Renal pelvis (tissue), 4 donors: ENCODE measurements around the gene SLC19A2. TPM values are rescaled to one million over a fixed set of nuclear protein-coding genes. Genes with fewer than 3 reads are reported as not detected.
"Not testable (repeated sequence)": the region's sequence is repeated elsewhere in the genome, so short reads cannot be mapped to it uniquely, and the experiment has no call there.

ENCODE experiments used
- DNase-seq: peaks from one replicate; pipeline ENCODE4 v3.0.0-alpha.2; 2013
- polyA plus RNA-seq, 3 donors: library from polyadenylated mRNA; unstranded; fragments of 120-200 nt; gene quantifications; one replicate each; pipeline ENCODE4 v1.2.1, GENCODE V29; 2013; ENCODE audit not compliant: insufficient read length in 3 of 3

SLC19A2 gene
- polyA plus RNA-seq, 3 donors, result 15.4 to 20.2 (median 20.2) TPM

GRCh38 chr1:169513208-169513607 is 27.5 kb upstream of the SLC19A2 start:
- DNase-seq, result no peak

- DNase-seq, result no peak
These were observed 25.7 kb upstream of the SLC19A2 start for GRCh38 chr1:169511316-169512005.

- DNase-seq, result no peak
These were observed 24.3 kb upstream of the SLC19A2 start for GRCh38 chr1:169510060-169510459.

GRCh38 chr1:169509354-169509753 is 23.6 kb upstream of the SLC19A2 start:
- no peak for DNase-seq

DNA sequence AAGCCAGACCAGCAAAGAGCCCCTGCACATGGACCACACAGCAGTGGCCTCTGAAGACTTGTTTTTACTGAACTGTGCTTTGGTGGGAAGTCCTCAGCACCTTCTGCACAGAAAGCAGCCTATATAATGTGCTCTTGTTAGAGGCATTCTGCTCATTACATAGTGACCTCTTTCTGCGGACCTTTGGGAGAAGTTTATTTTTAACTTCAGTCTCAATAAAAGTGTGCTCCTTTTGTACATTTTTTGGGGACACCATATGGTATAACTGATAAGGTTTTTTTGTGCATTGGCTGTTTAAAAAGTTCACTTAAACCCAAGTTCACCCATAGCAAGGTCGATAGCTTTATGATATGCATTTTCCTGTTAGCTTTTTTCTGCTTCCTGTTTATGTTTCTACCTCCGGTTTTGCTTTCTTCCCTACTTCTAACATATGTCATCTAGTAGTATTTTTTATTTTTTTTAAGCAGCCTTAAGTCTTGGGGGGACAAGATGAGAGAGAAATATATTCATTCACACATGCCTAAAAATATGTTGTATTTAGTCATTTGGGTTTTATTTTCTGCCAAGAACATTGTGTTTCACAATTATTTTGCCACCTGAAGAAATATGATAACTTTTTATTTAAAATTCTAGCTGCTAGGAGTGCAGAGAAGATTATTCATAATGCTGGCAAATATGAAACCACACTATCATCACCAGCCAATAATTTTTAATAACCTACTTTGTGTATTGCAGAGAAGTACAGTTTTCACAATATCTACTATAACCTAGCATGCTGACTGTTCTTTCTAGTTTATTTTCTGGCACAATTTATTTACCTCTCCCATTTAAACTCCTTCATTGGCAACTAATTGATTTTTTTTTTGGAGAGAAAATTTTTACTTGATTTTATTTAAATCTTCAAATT is 22.9 kb upstream of the SLC19A2 start:
- no peak for DNase-seq

DNA sequence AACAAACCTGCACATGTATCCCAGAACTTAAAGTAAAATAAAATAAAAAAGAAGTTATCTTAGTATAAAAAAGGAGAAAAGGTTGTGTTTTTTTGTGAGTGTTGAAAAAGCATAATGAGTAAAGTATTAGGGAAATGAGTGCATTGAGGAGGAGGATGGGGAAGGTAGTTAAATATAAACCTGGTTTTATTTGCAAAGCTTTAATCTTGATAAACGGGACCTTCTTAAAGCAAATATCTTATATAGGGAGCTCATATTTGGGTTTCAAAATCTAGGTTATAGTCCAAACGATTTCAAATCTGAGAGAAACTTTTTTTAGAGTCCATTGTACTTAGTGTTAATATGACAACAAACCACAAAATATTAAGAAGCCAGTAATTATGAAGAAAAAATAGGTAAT is 21.7 kb upstream of the SLC19A2 start:
- DNase-seq, result no peak

DNA sequence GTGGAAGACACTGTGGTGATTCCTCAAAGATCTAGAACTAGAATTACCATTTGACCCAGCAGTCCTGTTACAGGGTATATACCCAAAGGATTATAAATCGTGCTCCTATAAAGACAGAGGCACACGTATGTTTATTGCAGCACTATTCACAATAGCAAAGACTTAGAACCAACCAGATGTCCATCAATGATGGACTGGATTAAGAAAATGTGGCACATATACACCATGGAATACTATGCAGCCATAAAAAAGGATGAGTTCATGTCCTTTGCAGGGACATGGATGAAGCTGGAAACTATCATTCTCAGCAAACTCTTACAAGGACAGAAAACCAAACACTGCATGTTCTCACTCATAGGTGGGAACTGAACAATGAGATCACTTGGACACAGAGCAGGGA is 17.9 kb upstream of the SLC19A2 start:
- not testable (repeated sequence) for DNase-seq

DNA sequence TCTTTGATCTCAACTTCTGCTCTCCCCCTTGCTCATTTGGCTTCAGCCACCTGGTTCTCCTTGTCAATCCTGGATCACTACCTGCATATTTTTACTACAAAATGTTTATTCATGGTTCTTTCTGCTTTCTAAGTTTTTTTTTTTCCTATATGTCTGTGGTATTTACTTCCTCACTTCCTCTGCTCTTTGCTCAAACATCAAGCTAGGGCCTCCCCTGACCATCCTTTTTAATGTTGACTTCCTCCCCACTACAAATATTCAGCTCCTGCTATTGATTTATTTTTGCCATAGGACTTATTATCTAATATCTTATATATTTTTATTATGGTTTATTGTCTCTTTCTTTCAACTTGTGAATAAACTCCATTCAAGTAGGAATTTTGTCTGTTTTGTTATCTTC is 14.1 kb upstream of the SLC19A2 start:
- DNase-seq, result no peak

GRCh38 chr1:169497317-169497716 is 11.6 kb upstream of the SLC19A2 start:
- DNase-seq, result no peak

GRCh38 chr1:169495916-169496315 is 10.2 kb upstream of the SLC19A2 start:
- DNase-seq, result no peak

- no peak for DNase-seq
These were observed 9.5 kb upstream of the SLC19A2 start for GRCh38 chr1:169495046-169495775.

DNA sequence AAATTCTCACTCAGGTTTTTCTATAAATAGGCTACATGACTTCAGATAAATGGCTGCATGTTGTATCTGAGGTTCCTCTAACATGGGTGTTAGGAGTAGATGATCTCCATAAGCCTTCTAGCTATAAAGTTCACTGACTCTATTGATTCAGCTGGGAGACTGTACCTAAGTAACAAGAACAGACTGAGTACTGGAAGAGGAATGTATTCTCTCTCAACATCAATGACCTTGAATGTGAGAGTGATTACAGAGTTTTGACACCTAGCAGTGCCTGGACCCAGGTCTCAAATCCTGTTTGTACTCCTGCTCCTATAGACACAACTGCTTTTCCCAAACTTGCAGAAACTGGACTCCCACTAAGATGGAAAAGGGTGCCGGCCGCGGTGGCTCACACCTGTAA is 8.6 kb upstream of the SLC19A2 start:
- no peak for DNase-seq

DNA sequence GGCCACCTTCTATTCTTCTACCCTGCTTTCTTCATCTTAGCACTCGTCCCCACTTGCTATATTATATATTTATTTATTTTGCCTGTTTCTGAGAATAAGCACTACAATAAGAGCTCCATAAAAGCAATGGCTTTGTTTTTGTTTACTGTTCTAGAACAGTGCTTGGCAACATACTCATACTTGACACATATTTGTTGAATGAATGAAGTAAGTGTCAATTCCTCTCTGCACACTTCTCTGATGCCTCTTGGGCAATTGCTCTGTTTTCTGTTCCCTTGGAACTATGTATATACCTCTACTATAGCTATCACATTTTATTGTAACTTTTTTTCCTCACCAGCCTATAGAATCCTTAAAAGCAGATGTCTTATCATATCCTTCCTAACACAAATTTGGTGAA is 7.5 kb upstream of the SLC19A2 start:
- no peak for DNase-seq

DNA sequence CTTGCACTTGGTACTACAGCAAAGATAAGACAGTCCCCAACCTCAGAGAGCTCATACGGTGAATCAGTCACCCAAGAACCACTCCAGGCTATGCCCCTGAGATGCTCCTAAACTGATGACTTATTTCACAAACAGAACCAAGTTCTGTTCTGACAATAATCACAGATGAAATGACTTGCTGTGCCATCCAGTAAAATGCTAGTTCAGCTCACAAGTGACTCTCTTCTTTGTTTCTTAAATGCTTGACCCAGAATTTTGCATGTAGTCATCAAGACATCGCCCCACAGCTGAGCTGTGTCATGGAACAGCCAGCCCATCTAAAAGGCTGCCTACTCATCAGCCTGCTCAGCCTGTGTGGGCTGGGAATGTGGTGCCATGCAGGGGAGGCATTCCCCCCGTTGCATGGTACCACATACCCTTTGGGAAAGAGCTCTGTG is 6.1 kb upstream of the SLC19A2 start:
- DNase-seq, result no peak

DNA sequence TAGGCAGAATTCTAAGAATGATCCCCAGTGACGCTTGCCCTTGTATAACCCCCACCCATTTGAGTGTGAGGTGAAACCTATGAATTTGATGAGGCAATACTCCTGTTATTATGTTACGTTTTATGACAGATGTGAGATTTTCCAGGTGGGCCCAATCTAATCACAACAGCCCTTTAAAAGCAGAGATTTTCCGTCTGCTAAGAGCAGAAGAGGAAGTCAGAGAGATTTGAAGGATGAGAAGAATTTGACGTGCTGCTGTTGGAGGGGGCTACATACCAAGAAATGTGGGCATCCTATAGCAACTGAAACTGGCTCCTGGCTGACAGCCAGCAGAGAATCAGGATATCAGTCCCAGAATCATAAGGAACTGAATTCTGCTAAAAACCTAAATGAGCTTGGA is 2.4 kb upstream of the SLC19A2 start:
- no peak for DNase-seq

DNA sequence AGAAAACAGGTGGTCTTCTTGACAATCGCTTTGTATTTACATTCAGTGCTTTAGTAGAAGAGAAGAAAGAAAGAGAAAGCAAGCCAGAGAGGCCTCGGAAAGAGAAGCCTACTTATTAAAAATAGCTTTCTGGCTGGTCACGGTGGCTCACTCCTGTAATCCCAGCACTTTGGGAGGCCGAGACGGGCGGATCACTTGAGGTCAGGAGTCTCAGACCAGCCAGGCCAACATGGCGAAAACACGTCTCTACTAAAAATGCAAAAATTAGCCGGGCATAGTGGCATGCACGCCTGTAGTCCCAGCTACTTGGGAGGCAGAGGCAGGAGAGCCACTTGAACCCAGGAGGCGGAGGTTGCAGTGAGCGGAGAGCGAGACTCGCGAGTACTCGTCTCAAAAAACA is 1.8 kb upstream of the SLC19A2 start:
- DNase-seq, result no peak

DNA sequence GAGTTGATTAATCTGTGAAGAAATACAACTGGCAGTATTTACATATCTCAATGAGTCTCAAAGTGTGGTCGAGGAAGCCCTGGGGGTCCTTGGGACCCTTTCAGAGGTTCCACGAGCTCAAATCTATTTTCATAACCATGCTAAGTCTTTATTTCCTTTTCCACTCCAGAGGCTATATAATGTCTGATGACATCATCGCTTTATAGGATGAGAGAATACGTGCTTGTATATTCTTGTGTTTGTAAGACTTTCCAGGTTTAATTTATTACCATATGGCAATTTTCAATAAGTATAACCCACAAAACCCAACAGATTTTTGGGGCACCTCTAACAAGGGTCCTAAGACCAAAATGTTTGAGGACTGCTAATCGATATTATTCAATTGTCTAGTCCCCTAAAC is 1.4 kb upstream of the SLC19A2 start:
- DNase-seq, result no peak

- DNase-seq, result peak; percentile 24
These were observed 722 bp upstream of the SLC19A2 start for GRCh38 chr1:169486281-169487051.

DNA sequence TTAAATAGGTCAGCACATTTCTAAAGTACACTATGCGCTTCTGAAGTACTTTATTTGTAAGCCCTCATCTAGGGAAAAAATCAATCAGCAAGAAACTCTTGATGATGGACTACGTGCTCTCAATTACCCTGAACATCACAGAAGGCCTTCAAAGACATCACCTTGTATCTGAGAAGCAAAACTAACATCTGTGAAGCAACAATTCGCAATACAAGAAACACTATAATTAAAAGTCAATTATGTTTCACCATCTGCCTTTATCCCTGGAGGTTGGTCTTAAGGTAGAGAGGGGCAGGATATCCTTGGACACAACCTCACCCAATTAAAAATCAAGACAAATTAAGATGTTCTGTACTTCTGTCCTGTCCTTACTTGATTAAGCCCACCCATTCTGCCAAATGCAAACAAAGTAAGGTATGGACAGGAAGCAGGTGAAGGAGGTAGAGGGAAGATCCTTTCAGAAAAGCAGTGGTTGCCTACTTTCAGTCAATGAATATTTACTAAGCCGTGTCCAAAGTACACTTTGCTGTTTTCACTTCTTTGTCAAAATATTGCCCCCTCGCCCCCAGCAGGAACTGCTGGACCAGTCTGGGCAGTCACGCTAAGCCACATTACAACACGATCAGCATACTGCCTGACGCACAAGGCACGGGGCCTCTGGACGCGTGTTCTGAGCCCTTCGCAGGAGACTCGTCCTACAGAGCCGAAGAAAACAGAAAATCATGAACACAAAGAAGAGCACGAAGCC is 887 bp downstream of the SLC19A2 start:
- DNase-seq, result peak; percentile 61

DNA sequence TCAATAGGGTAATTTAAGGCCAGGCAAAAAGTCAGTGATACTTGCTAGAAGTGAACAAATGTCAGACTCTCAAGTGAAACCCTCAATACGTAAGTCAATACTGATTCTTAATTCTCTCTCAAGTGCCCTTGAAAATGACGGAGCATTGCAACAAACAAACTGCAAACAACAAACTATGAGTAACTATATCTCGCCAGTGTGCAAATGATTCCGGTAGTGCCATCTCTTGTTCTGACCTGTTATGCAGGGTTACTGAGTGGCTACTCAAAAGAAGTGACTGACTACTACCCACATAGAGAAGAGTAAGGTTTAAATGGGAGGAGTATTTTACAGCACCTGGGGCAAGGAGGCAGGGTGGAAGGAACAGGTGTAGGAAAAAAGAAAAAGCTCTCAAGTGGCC is 1.6 kb downstream of the SLC19A2 start:
- DNase-seq, result no peak

GRCh38 chr1:169483500-169483966 is 2.2 kb downstream of the SLC19A2 start:
- peak; percentile 73 for DNase-seq
